ENCODE measurements around the gene ALLC.
"Not testable (repeated sequence)": the region's sequence is repeated elsewhere in the genome, so short reads cannot be mapped to it uniquely, and the experiment has no call there.

ALLC gene

DNA sequence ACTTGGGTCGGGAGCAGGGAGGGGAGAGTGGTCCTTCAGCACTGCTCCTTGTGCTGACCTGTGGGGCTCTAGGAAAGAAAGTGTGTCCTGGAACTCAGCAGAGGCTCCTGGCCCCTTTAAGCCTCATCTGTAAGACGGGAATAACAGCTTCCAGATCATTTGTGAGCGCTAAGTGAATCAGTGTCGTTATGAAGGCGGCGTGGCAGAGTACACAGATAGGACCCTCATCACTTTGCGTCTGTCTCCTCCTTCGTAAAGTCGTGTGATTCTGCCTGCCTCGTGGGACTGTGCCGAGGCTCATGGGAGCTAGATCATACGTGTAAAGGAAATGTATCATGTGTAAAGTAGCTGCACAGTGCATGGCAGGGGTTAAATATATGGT, 44.5 kb upstream of the ALLC start:
- TF ChIP-seq, protein P1, sequence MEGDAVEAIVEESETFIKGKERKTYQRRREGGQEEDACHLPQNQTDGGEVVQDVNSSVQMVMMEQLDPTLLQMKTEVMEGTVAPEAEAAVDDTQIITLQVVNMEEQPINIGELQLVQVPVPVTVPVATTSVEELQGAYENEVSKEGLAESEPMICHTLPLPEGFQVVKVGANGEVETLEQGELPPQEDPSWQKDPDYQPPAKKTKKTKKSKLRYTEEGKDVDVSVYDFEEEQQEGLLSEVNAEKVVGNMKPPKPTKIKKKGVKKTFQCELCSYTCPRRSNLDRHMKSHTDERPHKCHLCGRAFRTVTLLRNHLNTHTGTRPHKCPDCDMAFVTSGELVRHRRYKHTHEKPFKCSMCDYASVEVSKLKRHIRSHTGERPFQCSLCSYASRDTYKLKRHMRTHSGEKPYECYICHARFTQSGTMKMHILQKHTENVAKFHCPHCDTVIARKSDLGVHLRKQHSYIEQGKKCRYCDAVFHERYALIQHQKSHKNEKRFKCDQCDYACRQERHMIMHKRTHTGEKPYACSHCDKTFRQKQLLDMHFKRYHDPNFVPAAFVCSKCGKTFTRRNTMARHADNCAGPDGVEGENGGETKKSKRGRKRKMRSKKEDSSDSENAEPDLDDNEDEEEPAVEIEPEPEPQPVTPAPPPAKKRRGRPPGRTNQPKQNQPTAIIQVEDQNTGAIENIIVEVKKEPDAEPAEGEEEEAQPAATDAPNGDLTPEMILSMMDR (IDR thresholded peaks at IDR 0.05; ENCODE audit: low read depth, low read length, missing control alignments), result no peak
- DNase-seq (ENCODE audit: low read depth), result no peak

DNA sequence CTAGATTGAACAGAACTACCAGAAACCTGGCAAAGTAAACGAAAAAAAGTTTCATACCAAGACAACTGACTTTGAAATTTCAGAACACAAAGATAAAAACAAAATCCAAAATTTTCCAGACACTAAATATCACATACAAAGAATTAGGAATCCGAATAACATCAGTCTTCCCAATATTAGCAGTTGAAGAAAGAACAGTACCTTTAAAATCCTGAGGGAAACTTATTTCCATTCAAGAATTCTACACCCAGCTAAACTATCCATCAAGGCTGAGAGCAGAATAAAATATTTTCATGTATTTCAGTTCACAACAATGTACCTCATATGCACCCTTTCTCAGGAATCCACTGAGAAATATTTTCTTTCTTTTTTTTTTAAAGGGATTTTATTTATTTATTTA, 43.3 kb upstream of the ALLC start:
- DNase-seq (ENCODE audit: low read depth); H3K4me3 ChIP-seq (ENCODE audit: low read depth, low read length): not testable (repeated sequence)

More for the DNA sequence above, 44.5 kb upstream of the ALLC start:
- H3K4me3 ChIP-seq (ENCODE audit: low read depth, low read length), result no peak overlapping the region

DNA sequence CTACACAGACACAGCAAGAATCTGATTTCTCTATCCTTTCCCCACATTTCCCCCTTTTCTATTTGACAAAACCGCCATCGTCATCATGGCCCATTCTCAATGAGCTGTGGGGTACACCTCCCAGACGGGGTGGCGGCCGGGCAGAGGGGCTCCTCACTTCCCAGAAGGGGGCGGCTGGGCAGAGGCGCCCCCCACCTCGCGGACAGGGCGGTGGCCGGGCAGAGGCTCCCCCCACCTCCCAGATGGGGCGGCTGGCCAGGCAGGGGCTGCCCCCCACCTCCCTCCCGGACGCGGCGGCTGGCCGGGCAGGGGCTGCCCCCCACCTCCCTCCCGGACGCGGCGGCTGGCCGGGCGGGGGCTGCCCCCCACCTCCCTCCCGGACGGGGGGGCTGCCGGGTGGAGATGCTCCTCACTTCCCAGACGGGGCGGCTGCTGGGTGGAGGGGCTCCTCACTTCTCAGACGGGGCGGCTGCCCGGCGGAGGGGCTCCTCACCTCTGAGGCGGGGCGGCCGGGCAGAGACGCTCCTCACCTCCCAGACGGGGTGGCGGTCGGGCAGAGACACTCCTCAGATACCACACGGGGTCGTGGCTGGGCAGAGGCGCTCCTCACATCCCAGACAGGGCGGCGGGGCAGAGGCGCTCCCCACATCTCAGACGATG, 42.3 kb upstream of the ALLC start:
- not testable (repeated sequence) for DNase-seq (ENCODE audit: low read depth); H3K4me3 ChIP-seq (ENCODE audit: low read depth, low read length)

DNA sequence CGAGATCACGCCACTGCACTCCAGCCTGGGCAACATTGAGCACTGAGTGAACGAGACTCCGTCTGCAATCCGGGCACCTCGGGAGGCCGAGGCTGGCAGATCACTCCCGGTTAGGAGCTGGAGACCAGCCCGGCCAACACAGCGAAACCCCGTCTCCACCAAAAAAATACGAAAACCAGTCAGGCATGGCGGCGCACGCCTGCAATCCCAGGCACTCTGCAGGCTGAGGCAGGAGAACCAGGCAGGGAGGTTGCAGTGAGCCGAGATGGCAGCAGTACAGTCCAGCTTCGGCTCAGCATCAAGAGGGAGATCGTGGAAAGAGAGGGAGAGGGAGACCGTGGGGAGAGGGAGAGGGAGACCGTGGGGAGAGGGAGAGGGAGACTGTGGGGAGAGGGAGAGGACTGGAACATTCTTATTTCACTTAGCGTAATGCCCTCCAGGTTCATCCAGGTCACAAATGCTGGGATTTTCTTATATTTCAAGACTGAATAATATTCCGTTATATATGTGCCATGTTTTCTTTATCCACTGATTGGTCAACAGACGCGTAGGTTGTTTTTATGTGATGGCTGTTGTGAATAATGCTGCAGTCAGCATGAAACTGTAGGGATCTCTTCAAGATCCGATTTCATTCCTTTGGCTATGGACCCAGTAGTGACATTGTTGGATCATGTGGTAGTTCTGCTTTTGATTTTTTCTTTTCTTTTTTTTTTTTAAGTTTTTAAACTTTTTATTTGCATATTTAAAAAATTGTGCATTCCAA, 41.4 kb upstream of the ALLC start:
- DNase-seq (ENCODE audit: low read depth); H3K4me3 ChIP-seq (ENCODE audit: low read depth, low read length): not testable (repeated sequence)

DNA sequence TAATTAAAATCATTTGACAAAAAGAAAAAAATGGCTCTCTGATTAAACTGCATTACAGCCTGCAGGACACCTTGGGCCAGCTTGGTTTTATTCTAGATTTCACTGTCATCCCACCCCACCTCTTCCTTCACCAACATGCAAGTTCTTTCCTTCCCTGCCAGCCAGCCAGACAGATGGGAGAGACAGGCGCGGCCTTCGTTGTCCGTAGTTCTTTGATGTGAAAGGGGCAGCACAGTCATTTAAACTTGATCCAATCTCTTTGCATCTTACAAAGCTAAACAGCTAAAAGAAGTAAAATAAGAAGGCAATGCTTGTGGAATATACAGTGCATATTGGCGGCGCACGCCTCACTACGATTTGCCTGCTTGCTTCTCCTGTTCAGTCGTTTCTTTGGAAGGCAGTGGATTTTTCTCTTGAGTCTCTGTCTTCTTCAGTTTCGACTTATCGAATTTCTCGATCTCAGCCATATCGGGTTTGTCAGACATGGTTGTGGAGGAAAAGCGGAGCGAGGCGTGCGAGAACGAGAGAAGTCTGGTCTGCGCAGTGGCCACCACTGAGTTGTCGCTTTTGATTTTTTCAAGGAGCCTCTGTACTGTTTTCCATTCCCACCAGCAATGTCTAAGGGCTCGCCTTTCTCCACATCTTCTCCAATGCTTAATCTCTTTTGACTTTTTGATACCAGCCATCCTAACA, 40.7 kb upstream of the ALLC start:
- TF ChIP-seq, protein P1 (IDR thresholded peaks at IDR 0.05; ENCODE audit: low read depth, low read length, missing control alignments), result no peak
- DNase-seq (ENCODE audit: low read depth), result no peak

DNA sequence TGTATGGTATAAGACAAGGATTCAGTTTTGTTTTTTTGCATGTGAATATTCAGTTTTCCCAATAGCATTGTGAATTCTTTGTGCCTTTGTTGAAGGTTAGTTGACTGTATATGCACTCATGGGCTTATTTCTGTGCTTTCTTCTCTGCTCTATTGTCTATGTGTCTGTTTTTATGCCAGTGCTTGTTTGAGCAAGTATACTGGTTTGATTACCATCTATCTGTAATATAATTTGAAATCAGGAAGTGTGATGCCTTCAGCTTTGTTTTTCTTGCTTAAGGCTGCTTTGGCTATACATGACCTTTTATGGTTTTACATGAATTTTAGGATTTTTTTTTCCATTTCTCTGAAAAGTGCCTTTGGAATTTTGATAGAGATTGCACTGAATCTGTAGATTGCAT, 39.6 kb upstream of the ALLC start:
- no peak overlapping the region for H3K4me3 ChIP-seq (ENCODE audit: low read depth, low read length)
- DNase-seq (ENCODE audit: low read depth), result no peak
- TF ChIP-seq, protein P1 (IDR thresholded peaks at IDR 0.05; ENCODE audit: low read depth, low read length, missing control alignments), result no peak

More for the DNA sequence above, 40.7 kb upstream of the ALLC start:
- H3K4me3 ChIP-seq (ENCODE audit: low read depth, low read length), result no peak overlapping the region

DNA sequence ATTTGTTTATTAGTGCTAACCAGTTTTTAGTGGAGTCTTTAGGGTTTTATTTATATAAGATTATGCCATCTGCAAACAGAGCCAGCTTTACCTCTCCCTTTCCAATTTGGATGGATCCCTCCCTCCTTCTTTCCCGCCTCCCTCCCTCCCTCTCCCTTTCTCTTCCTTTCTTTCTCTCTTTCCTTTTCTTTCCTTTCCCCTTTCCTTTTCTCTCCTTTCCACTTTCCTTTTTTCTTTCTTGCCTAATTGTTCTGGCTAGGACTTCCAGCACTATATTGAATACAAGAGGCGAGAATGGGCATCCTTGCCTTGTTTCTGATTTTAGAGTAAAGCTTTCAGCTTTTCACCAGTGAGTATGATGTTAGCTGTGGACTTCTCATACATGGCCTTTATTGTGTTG, 39.0 kb upstream of the ALLC start:
- no peak for DNase-seq (ENCODE audit: low read depth)
- H3K4me3 ChIP-seq (ENCODE audit: low read depth, low read length), result no peak overlapping the region
- TF ChIP-seq, protein P1 (IDR thresholded peaks at IDR 0.05; ENCODE audit: low read depth, low read length, missing control alignments), result no peak

DNA sequence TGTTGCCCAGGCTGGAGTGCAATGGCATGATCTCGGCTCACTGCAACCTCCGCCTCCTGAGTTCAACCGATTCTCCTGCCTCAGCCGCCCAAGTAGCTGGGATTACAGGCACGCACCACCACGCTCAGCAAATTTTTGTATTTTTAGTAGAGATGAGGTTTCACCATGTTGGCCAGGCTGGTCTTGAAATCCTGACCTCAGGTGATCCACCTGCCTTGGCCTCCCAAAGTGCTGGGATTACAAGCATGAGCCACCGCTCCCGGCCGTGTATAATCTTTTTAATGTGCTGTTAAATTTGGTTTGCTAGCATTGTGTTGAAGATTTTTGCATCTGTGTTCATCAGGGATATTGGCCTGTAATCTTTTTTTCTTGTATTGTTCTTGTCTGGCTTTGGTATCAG, 38.3 kb upstream of the ALLC start:
- not testable (repeated sequence) for H3K4me3 ChIP-seq (ENCODE audit: low read depth, low read length); DNase-seq (ENCODE audit: low read depth)

DNA sequence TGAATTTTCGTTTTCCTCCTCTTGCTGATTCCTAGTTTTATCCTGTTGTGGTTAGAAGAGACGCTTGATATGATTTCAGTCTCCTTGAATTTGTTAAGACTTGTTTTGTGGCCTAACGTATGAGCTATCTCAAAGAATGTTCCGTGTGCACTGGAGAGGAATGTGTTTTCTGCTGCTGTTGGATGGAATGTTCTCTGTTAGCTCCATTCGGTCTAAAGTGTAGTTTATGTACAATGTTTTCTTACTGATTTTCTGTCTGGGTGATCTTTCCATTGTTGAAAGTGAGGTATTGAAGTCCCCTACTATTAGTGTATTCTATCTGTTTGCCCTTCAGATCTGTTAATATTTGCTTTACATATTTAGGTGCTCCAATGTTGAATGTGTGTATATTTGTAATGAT, 37.2 kb upstream of the ALLC start:
- H3K4me3 ChIP-seq (ENCODE audit: low read depth, low read length), result no peak overlapping the region
- TF ChIP-seq, protein P1 (IDR thresholded peaks at IDR 0.05; ENCODE audit: low read depth, low read length, missing control alignments), result no peak
- DNase-seq (ENCODE audit: low read depth), result no peak
